ENCODE results near the gene MEN1.
"Not testable (repeated sequence)": the region's sequence is repeated elsewhere in the genome, so short reads cannot be mapped to it uniquely, and the experiment has no call there.

Gene MEN1

GRCh38 chr11:64834031-64834722, 23.8 kb upstream of the MEN1 start:
- DNase-seq (ENCODE audit: extremely low read depth in 1 of 2, low read depth in 1 of 2): no peak

GRCh38 chr11:64833509-64833908, 23.2 kb upstream of the MEN1 start:
- no peak for DNase-seq (ENCODE audit: extremely low read depth in 1 of 2, low read depth in 1 of 2)

- no peak for DNase-seq (ENCODE audit: extremely low read depth in 1 of 2, low read depth in 1 of 2)
Observed at GRCh38 chr11:64833198-64833502, 22.8 kb upstream of the MEN1 start.

GRCh38 chr11:64832467-64833197, 22.3 kb upstream of the MEN1 start:
- no peak for DNase-seq (ENCODE audit: extremely low read depth in 1 of 2, low read depth in 1 of 2)

GRCh38 chr11:64831411-64831891, 21.1 kb upstream of the MEN1 start:
- DNase-seq (ENCODE audit: extremely low read depth in 1 of 2, low read depth in 1 of 2): no peak

GRCh38 chr11:64829536-64830251, 19.3 kb upstream of the MEN1 start:
- DNase-seq (ENCODE audit: extremely low read depth in 1 of 2, low read depth in 1 of 2): no peak

GRCh38 chr11:64827451-64827839, 17.1 kb upstream of the MEN1 start:
- no peak for DNase-seq (ENCODE audit: extremely low read depth in 1 of 2, low read depth in 1 of 2)

GRCh38 chr11:64826578-64827450, 16.5 kb upstream of the MEN1 start:
- DNase-seq (ENCODE audit: extremely low read depth in 1 of 2, low read depth in 1 of 2): no peak

- DNase-seq (ENCODE audit: extremely low read depth in 1 of 2, low read depth in 1 of 2): no peak
Observed at GRCh38 chr11:64826062-64826461, 15.7 kb upstream of the MEN1 start.

- DNase-seq (ENCODE audit: extremely low read depth in 1 of 2, low read depth in 1 of 2): no peak
Observed at GRCh38 chr11:64823568-64824119, 13.3 kb upstream of the MEN1 start.

- no peak for DNase-seq (ENCODE audit: extremely low read depth in 1 of 2, low read depth in 1 of 2)
Observed at GRCh38 chr11:64817476-64817875, 7.1 kb upstream of the MEN1 start.

GRCh38 chr11:64815433-64815832, 5.1 kb upstream of the MEN1 start:
- DNase-seq (ENCODE audit: extremely low read depth in 1 of 2, low read depth in 1 of 2): not testable (repeated sequence)

- no peak for DNase-seq (ENCODE audit: extremely low read depth in 1 of 2, low read depth in 1 of 2)
Observed at GRCh38 chr11:64814712-64815187, 4.4 kb upstream of the MEN1 start.

GRCh38 chr11:64813826-64814225, 3.5 kb upstream of the MEN1 start:
- no peak for DNase-seq (ENCODE audit: extremely low read depth in 1 of 2, low read depth in 1 of 2)

GRCh38 chr11:64810891-64811272, 531 bp upstream of the MEN1 start:
- no peak for DNase-seq (ENCODE audit: extremely low read depth in 1 of 2, low read depth in 1 of 2)

- DNase-seq (ENCODE audit: extremely low read depth in 1 of 2, low read depth in 1 of 2): no peak
Observed at GRCh38 chr11:64809781-64810241, 540 bp downstream of the MEN1 start.

- no peak for DNase-seq (ENCODE audit: extremely low read depth in 1 of 2, low read depth in 1 of 2)
Observed at GRCh38 chr11:64805481-64805880, 4.9 kb downstream of the MEN1 start.

GRCh38 chr11:64804346-64805210, 5.8 kb downstream of the MEN1 start:
- DNase-seq (ENCODE audit: extremely low read depth in 1 of 2, low read depth in 1 of 2): no peak

GRCh38 chr11:64803846-64804345, 6.5 kb downstream of the MEN1 start:
- no peak for DNase-seq (ENCODE audit: extremely low read depth in 1 of 2, low read depth in 1 of 2)
